Panc1 (cell line): ENCODE data around the gene OTOG.

ENCODE experiments used
- CTCF ChIP-seq: fragments of 450-650 bp; IDR thresholded peaks from 2 replicates; pipeline ENCODE4 v1.5.1; 2017; ENCODE audit warnings: mild to moderate bottlenecking
- POLR2AphosphoS5 ChIP-seq: IDR thresholded peaks from 2 replicates; pipeline ENCODE4 v1.6.1; 2012; ENCODE audit warnings: mild to moderate bottlenecking, low read depth, low read length, moderate library complexity
- REST ChIP-seq, 2 experiments: IDR thresholded peaks; 2 replicates each; pipeline ENCODE4 v1.6.1; 2011 to 2012; ENCODE audit warnings: low read depth in 2 of 2, control low read depth in 1 of 2, low read length in 1 of 2, mild to moderate bottlenecking in 1 of 2, moderate library complexity in 1 of 2; ENCODE audit not compliant: insufficient read depth in 1 of 2

GRCh38 chr11:17514476-17514875 is 32.6 kb upstream of the OTOG start:
- TF ChIP-seq CTCF (no peak), POLR2AphosphoS5 (no peak), REST (IDR thresholded peaks at IDR 0.05; ENCODE audit: insufficient read depth in 1 of 2, low read depth in 2 of 2, low read length in 1 of 2) (no peak)
